NCI-H2196 treated with DMSO at 0.1 percent for 48 hours (cell line): Measurements from ENCODE around the gene PYDC2.
"Not testable (repeated sequence)": the region's sequence is repeated elsewhere in the genome, so short reads cannot be mapped to it uniquely, and the experiment has no call there.

Source experiments
- DNase-seq: peaks from one replicate; lab custom pipeline; 2025; ENCODE audit not compliant: unreplicated experiment; lab: John Stamatoyannopoulos, UW

PYDC2 gene

DNA sequence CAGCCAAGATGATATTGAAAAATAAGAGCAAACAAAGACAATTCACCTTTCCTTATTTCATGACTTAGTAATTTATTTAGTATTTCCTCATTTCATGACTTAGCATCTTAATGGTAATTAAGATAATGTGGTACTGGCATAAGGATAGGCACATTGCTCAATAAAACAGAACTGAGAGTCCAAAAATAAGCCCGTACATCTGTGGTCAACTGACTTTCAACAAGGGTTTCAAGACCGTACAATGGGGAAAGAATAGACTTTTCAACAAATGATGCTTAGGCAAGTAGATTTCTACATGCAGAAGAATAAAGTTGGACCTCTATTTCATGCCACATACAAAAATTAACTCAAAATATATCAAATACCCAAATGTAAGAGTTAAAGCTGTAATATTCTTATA lies 603 bp upstream of the PYDC2 start:
- no peak for DNase-seq

DNA sequence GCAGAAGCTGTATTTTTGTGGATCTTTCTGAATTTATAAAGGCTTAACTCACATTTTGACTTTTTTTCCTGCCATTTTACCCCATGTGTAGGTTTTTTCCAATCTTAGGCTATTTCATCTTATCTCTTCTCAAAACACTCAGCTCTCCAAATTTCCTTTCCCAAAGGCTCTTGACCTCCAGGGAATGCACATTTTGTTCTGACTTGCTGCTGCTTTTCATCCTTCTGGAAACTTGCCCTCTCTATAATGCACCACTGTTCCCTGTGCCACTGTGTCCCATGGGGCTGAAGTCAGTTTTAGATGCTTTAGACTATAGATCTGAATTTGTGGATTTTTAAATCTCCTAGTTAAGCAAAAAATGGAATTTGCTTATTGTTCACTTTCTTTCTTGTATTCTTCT lies 9.1 kb downstream of the PYDC2 start:
- no peak for DNase-seq

DNA sequence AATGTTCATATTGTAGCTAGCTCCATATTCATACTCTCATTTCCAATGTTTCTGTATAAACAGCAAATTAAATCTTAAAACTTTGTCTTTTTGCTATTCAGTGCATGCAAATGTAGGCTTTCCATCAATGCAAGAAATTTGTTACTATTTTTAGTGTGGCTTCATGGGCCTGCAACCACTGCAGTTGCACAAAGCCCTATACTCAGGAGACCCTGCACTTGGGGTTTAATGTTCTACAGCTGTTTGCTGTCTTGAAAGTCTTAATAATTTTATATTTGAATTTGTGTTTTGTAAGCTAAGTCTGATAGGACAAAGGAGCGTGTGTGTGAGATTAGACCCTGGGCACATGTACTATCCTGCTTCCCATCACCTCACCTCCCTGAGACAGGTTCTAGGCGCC lies 9.6 kb downstream of the PYDC2 start:
- DNase-seq = no peak

DNA sequence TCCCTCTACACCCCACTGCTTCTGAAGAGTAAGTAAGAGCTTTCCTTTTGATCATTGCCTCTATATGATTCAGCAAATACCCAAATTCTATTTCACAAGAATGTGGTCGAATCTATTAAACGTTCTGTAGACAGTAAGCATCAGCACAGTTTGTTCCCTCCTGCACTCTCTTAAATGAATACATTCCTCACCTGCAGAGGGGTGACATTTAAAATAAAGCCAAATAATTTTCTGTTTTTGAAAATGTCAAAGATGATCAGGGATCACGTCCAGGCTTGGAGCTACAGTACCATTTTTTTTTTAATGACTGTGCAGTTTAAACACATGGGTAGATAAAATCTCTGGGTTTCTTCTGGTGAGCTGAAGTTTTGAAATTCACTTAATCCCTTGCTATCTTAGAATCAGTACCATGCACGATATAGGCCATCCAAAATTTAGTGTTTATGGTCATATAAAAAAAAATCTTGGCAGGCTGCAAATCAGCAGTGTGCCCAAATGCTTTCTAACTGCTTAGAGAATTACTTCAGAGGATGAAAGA lies 12.8 kb downstream of the PYDC2 start:
- DNase-seq = no peak

DNA sequence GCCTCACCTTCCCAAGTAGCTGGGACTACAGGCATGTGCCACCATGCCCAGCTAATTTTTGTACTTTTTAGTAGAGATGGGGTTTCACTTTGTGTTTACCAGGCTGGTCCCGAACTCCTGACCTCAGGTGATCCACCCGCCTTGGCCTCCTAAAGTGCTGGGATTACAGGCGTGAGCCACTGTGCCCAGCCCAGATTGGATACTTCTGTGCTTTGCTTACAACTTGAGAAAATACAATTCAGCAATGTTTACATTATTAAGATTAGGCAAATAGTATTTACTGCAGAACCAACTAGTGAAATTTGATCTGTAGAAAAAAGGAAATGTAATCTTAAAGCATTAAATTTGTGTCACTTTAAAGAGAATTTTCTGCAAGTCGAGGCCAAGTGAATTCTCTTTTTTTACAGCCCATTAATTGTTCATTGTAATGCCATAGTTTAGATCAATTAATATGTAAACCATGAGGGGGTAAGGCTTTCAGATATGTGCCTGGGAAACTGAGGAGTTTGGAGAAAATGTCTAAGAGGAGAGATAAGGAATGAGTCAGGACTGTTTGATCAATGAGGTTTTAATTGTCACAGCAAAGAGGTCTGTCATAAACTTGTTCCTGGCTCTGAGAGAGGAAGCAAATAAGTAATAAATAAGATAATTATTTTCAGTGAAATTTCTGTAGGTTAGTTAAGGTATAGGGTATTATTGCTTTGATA lies 15.3 kb downstream of the PYDC2 start:
- DNase-seq = no peak

DNA sequence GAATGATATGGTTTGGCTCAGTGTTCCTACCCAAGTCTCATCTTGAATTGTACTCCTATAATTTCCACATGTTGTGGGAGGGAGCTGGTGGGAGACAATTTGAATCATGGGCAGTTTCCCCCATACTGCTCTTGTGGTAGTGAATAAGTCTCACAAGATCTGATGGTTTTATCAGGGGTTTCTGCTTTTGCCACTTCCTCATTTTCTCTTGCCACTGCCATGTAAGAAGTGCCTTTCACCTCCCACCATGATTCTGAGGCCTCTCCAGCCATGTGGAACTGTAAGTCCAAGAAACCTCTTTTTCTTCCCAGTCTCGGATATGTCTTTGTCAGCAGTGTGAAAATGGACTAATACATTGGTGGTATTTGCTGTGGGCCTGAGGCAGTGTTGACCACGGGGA lies 23.0 kb downstream of the PYDC2 start:
- not testable (repeated sequence) for DNase-seq

DNA sequence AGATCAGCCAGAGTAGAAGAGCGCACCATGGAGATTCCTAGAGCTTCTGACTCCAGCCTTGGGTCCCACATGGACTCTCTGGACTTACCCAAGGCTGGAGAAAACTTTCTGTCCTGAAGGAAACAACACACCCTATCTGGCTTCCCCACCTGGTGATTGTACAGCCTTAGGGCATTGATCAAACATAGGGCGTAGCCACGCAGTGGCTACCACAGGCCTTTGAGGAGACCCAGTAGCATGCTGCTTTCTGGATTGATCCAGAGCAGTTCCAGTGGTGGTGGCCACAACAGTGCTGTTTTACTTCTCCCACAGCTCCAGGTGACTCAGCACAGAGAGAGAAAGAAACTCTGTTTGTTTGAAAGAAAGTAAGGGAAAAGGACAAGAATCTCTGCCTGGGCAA lies 23.5 kb downstream of the PYDC2 start:
- no peak for DNase-seq

DNA sequence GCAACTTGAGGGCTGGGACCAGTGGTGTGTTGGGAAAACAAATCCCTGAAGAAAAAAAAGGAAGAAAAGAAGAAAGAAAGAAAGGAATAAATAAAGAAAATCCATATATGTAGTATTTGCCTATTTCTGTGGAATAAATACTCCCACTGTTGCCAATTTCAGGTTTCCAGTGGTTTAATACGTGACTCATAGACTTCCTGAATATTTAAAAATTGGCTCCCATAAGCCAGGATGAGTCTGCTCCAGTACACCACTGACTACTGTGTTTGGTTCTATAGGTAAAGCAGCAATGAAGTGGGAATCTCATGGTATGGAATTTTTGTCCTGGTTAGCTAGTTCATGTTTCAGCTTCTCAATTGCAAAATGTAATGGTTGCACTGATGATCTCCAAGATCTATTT lies 31.6 kb downstream of the PYDC2 start:
- DNase-seq = no peak

DNA sequence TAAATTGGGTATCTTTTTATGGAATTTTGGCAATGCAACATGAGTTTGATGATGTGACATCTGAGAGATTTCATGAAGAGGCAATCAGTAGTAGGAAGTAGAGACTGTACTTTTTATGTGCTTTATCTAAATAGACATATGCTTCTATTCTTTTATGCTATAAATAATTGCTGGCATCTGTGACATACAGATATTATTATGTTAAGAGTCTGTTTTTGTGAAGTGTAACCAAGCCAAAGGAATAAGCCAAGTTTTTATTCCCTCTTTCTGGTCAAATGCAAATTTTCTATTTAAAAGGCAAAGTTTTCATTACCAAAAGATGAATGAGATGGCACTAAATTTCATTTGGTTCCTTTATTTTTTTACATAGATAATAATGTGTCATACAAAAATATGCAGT lies 32.4 kb downstream of the PYDC2 start:
- no peak for DNase-seq

DNA sequence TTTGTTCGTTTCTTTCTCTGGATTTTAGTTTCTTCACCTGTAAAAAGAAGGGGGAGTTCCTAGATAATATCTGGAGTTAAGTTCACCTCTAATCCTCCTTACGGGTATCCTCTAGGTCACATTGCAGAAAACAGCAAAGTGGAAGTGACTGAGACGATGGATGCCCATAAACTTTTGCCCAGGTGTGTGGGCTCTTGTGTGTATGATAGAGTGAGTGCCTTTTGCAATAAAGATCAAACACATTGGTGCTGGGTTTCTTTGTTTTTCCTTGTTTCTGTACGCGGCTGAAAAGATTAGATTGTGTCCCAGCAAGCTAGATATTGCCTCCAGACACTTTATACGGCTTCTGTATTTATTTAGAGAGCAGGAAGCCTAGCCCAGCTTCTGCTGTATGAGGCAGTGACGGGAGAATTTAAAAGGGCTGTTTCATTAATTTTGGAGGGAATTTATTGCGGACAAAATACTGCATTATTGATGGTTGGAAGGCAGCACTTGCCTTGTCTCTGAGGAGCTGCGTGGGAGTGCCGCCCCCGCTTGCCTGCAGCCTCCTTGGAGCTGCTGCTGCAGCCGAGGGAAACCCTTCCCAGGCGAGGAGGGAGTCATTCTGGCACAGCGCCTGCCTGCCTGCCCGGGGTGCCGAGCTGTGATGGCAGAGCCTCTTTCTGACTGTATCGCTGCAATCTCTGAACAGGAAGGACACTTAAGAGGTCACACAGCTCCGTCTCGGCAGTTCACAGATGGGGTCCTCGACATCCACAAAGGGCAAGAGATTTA lies 38.5 kb downstream of the PYDC2 start:
- no peak for DNase-seq

DNA sequence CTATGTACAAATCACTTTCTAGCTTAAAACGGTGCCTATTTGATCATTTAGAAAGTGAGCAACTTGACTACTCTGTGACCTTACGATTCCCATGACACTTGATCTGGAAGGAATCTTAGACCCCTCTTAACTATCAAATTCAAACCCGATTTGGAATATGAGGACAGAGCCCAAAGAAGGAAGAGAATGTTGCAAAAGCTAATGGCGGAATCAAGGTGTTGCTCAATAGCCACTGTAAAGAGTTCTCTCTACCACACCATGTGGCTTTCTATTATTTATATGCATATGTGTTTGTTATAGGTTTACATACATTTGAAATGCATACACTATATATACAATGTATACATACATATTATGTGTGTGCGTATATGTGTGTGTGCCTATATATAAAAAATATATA lies 39.9 kb downstream of the PYDC2 start:
- DNase-seq = no peak

DNA sequence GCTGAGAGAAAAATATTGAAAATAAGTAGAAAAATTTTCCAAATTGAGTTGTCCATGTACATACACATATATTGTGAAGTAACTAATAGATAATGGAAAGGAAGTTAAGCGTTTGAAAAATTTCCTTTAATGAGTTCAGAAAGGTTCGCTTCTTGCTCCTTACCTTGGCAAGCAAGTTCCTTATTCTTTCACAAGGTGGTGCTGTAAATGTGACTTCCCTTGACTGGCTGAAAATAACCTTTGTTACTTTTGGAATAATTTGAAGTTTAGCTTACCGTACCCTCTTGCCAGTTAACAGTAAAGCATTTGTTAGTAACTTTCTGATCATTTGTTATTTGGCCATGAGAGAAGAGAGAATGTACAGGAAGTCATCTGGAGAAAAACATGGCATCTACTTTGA lies 41.6 kb downstream of the PYDC2 start:
- no peak for DNase-seq

DNA sequence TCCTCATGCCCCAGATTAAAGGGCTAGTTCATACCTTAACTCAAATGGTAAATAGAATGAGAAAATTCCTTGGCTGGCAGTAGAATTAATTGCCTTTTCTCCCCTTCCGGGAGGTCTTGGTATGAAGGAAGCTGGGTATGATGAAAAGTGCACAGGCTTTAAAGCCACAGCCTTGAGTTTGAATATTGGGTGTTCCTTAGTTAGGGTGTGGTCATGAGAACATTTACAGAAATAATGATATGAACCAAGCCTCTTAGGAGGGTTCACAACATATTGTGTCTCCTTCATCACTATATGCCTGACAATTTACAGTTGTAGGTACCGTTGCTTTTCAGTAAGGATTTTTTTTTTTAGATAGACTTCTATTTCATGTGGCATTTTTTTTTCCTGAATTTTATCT lies 48.1 kb downstream of the PYDC2 start:
- no peak for DNase-seq
